IPS-18c (cell line): Measurements from ENCODE around the gene KIDINS220.

Experiments
- H3K4me3 ChIP-seq: 2 replicates; pipeline ENCODE4 v1.7.0; 2013; ENCODE audit warnings: low read depth, mild to moderate bottlenecking, low read length, moderate library complexity; ENCODE audit not compliant: insufficient read depth
- H3K9me3 ChIP-seq: one replicate; pipeline ENCODE4 v1.6.1; 2013; ENCODE audit warnings: mild to moderate bottlenecking, low read length, moderate library complexity; ENCODE audit not compliant: control insufficient read depth, insufficient read depth

KIDINS220 gene

DNA sequence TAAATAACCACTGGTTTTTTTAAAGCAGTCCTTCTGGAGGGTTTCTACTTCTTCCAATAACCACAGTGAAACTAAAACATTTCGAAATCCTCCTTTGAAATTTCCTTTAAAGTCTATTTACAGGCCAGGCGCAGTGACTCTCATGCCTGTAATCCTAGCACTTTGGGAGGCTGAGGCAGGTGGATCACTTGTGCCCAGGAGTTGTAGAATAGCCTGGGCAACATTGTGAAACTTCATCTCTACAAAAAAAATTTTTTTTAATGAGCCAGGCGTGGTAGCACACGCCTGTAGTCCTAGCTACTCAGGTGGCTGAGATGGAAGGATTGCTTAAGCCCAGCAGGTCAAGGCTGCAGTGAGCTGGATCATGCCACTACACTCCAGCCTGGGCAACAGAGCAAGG lies 15.2 kb downstream of the KIDINS220 start:
- Histone ChIP-seq H3K4me3 (no peak overlapping the region), H3K9me3 (no peaks in the 10 kb centered on the region)

DNA sequence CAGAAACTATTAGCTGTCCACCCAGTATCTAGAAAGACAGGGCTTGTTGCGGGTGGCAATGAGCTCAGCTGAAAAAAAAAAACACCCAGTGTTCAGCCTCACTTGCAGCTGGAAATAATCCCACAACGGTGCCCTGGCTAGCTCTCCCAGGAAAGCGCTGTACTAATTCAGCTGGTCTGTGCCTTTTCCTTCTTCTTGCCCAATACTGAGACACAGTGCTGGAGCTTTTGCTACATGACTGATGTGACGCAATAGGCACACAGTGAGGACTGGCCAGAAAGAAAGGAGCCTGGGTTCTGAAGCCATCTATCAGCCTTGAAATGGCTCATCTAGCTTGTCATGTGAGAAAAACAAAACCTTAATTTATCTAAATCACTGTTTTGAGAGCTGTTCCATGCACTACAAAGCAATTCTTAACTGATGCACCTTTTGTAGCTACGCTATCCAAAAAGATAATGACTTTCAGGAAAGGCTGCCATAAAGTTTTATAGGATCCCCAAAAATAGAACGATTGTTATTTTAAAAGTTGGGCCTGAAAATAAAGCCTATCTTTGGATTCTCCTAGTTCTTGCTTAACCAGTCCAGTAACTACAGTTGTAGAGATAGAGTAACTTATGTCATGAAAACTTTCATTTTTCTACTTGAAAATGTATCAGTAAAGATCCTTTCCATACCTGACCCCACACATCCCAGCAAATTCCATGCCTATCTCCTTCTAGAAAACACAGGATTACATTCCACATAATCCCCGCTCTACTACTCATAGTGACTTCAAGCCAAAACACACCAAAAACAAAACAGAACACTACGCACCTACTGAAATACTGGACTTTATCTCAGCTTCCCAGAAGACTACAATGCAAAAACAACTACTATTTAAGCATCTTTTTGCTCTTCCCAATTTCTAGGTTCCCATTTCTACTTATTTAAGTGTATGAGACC lies 15.9 kb downstream of the KIDINS220 start:
- Histone ChIP-seq H3K4me3 (no peak overlapping the region), H3K9me3 (no peaks in the 10 kb centered on the region)

DNA sequence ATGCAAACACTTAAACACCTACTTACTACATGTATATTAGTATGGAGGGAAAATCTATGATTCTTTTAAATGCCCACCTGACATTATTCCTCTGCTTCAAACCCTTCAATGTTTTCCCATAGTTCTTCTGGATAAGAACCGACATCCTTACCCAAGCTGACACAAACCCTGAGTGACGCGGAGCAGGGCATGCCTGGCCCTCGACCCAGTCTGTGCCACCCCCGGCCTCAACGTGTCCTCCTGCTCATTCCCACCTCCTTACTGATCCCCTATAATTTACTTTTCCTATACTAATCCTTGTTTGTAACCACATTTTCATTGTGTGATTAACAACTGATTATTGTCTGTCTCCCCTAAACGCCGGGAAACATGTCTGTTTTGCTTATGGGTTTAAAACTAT lies 17.5 kb downstream of the KIDINS220 start:
- Histone ChIP-seq H3K4me3 (no peak overlapping the region), H3K9me3 (no peaks in the 10 kb centered on the region)

DNA sequence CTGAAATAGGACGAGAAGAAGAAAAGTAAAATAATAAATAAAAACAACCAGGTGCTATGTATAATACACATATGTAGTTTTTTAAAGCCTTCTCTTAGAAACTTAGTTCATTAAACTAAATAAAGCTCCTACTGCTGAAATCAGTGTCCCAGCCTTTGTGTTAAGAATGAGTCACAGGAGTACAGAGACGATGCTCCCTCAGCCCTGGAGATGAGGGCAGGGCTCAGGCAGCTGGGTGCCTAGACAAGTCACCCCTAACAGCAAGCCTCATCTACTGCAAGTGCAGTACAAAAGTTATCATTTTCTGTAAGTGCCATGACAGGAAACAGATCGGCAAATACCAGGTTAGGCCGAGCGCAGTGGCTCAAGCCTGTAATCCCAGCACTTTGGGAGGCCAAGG lies 18.2 kb downstream of the KIDINS220 start:
- Histone ChIP-seq H3K4me3 (no peak overlapping the region), H3K9me3 (no peaks in the 10 kb centered on the region)

DNA sequence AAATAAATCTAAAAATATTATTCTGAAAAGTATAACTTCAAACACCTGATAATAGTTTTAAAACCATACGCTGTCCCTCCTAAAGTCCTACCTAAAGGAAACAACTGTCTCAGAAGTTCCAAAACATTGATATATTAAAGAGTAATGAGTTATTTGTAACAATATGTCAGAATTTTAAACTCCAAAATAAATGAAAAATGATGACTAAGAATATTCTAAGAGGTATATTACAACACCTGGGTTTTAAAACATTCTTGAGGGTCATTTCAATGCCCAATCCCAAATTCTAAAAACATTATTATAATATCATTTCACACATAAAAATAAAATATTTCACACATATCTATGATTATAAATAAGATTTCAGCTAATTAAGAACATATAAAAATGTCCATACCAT lies 20.2 kb downstream of the KIDINS220 start:
- no peak overlapping the region for H3K4me3 ChIP-seq
- no peaks in the 10 kb centered on the region for H3K9me3 ChIP-seq

DNA sequence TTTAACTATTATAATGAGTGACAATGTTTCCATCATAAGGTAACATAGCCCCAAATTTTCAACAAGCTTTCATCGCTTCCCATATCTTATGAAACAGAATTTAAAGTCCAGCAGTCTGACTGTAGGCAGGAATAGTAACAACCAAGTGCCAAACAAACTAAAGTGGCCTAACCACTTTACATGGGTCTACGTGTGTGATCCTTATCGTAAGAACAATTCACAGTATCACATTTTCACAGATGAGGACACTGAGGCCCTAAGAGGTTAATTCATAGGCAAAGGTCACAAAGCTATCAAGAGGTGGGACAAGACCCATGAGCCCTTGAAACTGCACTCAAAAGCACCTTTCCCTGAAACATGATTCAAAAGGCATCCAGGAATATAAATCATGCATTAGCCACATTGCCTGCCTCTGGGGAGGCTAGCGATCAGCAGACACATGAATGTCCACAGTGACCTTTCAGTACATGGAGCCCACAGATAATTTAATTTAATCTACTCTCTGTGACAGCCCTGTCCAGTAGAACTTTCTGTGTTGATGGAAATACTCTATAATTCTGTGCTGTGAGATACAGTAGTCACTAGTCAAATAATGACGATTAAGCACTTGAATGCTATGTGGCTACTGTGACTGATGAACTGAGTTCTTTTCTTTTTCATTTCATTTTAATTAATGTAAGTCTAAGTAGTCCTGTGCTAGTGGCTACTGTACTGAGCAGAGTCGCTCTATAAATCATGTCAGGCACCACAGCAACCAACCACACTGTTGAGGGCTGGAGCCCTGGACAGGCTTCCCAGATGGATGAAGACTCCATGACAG lies 30.3 kb downstream of the KIDINS220 start:
- H3K4me3 ChIP-seq = no peak overlapping the region
- H3K9me3 ChIP-seq = no peaks in the 10 kb centered on the region

DNA sequence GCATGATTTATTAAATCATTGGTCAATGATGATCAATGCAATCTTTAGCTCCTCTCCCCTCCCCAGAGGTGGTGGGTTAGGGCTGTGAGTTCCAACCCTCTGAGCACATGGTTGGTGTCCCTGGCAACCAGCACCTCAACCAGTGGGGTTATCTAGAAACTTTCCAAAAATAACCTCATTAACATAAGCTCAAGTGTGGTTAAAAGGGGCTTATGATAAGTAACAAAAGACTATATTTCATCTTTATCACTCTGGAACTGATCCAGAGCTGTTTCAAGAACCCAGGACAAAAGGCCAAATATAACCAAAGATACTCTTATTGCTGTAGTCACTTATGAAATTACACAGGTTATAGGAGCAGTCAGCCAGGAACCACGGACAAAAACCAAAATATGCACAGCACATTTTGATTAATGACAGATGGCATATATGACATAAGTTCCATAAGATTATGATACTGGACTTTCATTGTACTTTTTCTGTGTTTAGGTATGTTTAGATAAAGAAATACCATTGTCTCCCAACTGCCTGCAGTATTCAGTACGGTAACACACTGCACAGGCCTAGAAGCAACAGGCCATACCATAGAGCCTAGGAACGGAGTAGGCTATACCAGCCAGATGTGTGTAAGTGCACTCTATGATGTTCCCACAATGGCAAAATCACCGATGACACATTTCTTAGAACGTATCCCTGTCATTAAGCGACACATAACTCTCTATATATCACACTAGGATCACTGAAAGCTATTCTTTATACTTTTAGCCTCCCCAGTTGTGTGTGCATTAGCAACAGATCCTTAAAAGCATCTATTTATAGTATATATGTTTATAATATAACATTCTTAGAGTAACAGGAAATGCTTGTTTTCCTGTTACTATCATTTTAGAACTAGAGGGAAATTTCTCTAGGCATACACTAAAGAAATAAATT lies 31.9 kb downstream of the KIDINS220 start:
- Histone ChIP-seq H3K4me3 (no peak overlapping the region), H3K9me3 (no peaks in the 10 kb centered on the region)

DNA sequence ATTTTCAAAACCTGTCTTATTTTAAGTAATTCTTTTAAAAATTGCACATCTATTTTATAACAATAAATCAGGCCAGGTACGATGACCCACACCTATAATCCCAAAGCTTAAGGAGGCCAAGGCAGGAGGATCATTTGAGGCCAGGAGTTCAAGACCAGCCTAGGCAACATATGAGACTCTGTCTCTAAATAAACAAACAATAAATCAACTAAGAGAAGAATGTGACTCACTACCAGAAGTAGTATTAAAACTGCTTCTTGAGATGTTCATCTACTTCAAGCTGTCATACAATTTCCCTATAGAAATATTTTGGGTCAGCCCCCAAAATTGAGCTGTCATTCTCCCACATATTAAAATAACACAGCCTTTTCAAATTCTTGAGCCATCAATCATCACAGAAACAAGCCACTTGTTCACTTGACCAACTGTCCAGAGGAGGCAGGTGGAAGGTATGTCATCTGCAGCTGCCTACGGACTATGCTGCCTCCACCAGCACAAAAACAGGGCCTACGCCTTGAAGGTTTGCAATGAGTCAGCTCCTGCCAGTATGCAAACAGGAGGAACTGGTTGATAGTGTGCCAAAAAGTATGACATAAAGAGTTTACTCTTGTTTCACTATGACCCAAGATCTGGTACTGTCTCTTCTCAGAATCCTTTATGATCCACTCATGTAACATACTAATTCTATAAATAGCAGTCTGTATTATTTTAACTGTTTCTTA lies 33.6 kb downstream of the KIDINS220 start:
- Histone ChIP-seq H3K9me3 (no peaks in the 10 kb centered on the region), H3K4me3 (no peak overlapping the region)

DNA sequence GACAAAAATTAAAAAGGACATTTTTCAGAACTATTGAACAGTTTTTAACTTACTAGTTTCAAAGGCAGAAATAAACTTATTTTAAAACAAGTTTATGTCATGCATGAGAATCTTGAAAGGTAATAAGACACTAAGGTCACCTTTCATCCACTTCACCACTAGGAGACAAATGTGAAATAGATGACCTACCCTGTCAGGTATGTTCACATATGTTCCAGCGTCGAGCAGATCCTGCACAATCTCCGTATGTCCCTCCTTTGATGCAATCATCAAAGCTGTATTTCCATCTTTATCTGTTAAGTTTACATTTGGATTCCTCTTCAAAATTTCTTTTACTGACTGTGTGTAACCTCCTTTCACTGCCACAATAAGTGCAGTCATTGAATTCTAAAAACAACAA lies 34.7 kb downstream of the KIDINS220 start:
- H3K9me3 ChIP-seq = no peaks in the 10 kb centered on the region
- H3K4me3 ChIP-seq = no peak overlapping the region

DNA sequence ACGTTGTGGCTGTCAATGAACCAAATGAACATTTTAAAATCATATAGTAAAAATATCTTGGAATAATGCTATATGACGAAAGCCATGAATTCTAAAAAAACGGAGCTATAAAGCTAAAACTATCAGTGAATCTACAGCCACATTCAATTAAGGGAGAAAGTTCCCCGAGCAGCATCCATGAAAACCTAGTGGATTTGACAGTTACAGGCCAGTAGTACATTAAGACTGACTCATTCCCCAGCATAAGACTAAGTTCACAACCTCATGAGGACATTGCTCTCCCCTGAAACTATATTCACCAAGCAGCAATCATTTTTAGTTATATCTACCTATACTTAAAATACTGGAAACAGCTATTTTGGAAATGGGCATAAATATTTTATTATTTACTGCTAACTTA lies 36.6 kb downstream of the KIDINS220 start:
- no peaks in the 10 kb centered on the region for H3K9me3 ChIP-seq
- no peak overlapping the region for H3K4me3 ChIP-seq

DNA sequence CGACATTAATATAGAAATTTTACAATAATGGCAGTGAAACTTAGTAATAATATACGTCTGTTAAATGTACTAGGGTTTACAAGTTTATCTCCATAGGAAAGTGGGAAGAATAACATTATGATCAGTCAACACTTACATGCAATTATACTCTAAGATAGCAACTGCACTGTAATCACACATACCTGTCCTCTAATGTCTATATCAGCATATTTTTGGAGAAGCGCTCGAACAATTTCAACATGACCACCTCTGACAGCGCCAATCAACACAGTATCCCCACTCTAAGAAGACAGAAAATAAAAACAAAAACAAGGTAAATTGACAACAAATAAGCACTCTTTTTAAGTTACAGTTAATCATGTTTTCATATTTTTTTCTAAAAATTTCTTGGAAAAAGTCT lies 37.2 kb downstream of the KIDINS220 start:
- no peak overlapping the region for H3K4me3 ChIP-seq

DNA sequence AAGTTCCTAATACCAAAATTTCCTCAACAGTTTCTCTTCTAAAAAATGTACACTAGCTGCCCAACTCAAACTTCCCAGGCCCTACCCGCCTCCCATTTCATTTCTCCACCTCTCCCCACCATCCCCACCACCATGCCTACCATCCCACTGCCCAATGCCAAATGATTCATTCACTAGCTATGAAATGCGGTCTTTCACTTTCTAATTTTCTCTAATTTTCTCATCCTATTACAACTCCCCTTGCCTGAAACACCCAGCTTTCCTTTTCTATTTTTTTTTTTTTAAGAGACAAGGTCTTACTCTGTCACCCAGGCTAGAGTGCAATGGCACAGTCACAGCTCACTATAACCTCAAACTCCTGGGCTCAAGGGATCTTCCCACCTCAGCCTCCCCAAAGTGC lies 38.4 kb downstream of the KIDINS220 start:
- Histone ChIP-seq H3K9me3 (no peaks in the 10 kb centered on the region), H3K4me3 (no peak overlapping the region)

More for the DNA sequence above, 37.2 kb downstream of the KIDINS220 start:
- H3K9me3 ChIP-seq = no peaks in the 10 kb centered on the region

DNA sequence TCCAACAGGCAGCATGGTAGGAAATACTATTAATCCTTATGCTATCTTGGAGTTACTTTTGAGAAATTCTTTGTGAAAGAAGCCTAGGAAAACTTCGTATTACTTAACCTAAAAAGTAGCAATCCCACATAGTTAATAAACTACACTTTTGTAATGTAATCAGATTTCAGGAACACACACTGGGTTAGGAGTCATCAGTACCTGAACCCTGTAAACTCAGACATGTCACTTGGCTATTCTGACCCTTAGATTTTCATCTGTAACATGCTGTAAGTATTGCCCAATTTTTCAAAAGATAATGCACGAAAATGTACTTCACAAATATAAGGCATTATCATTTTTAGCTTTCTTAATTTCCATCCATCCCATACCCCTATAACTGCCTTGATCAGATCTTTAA lies 39.0 kb downstream of the KIDINS220 start:
- H3K4me3 ChIP-seq = no peak overlapping the region
- H3K9me3 ChIP-seq = no peaks in the 10 kb centered on the region

DNA sequence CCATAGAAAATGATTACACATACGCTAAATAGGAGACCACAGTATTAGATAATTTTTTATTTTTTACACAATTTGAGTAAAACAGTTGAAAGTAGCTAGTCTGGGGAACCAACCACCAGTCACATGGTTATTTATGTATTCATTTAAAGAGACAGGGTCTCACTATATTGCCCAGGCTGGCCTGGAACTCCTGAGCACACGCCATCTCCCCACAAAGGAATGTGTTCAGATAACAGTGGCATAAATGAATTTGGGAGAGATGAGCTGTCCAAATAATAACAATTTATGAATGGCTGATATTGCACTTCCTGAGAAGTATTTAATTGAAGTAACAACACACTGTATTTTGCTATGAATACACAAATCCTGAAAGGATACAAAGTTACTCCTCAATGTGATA lies 39.7 kb downstream of the KIDINS220 start:
- Histone ChIP-seq H3K4me3 (no peak overlapping the region), H3K9me3 (no peaks in the 10 kb centered on the region)

DNA sequence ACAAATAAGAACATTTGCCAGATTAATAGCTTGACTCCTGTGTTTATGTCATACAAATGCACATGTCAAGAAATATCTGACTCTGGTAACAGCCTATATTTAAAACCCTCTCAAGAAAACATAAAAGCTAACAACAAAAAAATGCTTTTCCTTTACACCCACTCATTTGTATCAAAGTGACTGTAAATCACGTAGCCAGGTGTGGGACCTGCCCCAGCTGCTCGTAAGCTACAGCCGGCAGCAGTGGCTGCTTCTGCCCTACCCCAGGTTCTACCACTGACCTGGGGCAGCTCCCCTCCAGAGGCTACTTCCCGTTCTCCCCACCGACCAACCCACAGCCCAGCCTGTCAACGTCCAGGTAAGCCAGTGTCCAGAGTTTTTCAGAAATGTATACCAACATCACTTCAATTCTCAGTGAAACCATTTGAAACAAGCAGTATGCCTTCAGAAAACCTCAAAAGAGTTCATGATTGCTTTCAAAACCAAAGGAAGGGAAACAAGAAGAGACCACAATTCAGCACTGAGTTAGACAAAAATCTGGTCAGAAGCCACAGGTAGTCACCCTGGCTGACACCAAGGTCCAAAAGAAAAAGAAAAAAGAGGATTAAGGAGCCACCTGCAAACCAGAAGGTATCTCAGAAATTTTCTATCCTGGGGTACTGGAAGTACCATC lies 40.4 kb downstream of the KIDINS220 start:
- H3K9me3 ChIP-seq = no peaks in the 10 kb centered on the region

DNA sequence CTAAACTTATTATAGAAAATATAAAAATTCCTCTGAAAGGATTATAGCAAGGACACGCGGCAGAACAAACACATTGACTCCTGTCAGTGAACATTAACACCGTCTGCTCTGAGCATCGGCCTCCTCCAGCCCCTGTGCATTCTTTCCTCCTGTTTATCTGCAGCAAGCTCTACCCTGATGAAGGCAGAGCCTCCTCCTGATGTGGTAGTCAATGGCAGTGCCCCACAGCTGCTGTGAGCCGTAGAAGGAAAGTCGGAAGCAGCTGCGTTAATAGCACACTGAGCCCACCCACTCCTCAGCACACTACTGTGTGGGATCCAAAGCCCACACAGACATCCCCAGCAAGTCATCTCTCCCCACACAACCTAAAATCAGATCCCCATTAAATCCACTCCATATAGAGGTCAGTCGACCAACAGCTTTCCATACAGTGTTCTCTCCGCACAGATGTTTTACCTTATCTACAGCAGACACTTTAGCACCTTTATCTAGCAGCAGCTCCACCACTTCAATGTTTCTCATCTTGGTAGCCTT lies 41.0 kb downstream of the KIDINS220 start:
- no peaks in the 10 kb centered on the region for H3K9me3 ChIP-seq
- H3K4me3 ChIP-seq = no peak overlapping the region

More for the DNA sequence above, 40.4 kb downstream of the KIDINS220 start:
- H3K4me3 ChIP-seq = no peak overlapping the region
